Activated B cell treated with CpG ODN at 0.5 μM for 24 hours (primary cell): ENCODE results near the gene IPPK. TPM values are rescaled to one million over a fixed set of nuclear protein-coding genes. Genes with fewer than 3 reads are reported as not detected.

Experiments used
- ATAC-seq: fragments of 200-7000 bp; cut with Tn5 transposase; one replicate; pipeline ENCODE4 v1.10.0; 2021; ENCODE audit warnings: low read depth, mild to moderate bottlenecking, moderate library complexity
- CTCF ChIA-PET: fragments of 350-600 bp; sonication (Branson Sonifier 250); formaldehyde crosslinking; loops from one replicate; lab custom pipeline; 2021; ENCODE audit warnings: antibody characterized with exemption; lab: Charles Lee
- POLR2A ChIA-PET: fragments of 350-600 bp; sonication (Branson Sonifier 250); formaldehyde crosslinking; loops from one replicate; lab custom pipeline; 2021; ENCODE audit warnings: antibody characterized with exemption; lab: Charles Lee
- DNase-seq: peaks from one replicate; pipeline ENCODE4 v3.0.0; 2022
- H3K27ac Mint-ChIP-seq: one replicate; pipeline ENCODE4 v1.8.0; 2020; ENCODE audit warnings: mixed read lengths
- H3K27me3 Mint-ChIP-seq: one replicate; pipeline ENCODE4 v1.8.0; 2021; ENCODE audit warnings: mixed read lengths
- H3K36me3 Mint-ChIP-seq: one replicate; pipeline ENCODE4 v1.8.0; 2021; ENCODE audit warnings: low read depth, mixed read lengths
- H3K4me1 Mint-ChIP-seq: one replicate; pipeline ENCODE4 v1.8.0; 2021; ENCODE audit warnings: mixed read lengths
- H3K4me3 Mint-ChIP-seq: one replicate; pipeline ENCODE4 v1.8.0; 2020; ENCODE audit warnings: mild to moderate bottlenecking, mixed read lengths
- H3K9me3 Mint-ChIP-seq: one replicate; pipeline ENCODE4 v1.8.0; 2020; ENCODE audit warnings: mixed read lengths
- intact Hi-C: fragments of 100-400 bp; cut with micrococcal nuclease; formaldehyde crosslinking; loops from one replicate; pipeline ENCODE4 v1.15.1; 2024
- total RNA-seq: library from RNA; stranded (reverse); gene quantifications from 2 replicates; pipeline ENCODE4 v1.2.3, GENCODE V29; 2022
- TF ChIP-seq, protein P1 (sequence below): fragments of 200-600 bp; IDR thresholded peaks from one replicate; pipeline ENCODE4 v1.8.0; 2022; ENCODE audit warnings: antibody characterized with exemption, mild to moderate bottlenecking

The IPPK gene, protein sequence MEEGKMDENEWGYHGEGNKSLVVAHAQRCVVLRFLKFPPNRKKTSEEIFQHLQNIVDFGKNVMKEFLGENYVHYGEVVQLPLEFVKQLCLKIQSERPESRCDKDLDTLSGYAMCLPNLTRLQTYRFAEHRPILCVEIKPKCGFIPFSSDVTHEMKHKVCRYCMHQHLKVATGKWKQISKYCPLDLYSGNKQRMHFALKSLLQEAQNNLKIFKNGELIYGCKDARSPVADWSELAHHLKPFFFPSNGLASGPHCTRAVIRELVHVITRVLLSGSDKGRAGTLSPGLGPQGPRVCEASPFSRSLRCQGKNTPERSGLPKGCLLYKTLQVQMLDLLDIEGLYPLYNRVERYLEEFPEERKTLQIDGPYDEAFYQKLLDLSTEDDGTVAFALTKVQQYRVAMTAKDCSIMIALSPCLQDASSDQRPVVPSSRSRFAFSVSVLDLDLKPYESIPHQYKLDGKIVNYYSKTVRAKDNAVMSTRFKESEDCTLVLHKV
- 9.7 and 9.8 TPM in 2 replicates for total RNA-seq

DNA sequence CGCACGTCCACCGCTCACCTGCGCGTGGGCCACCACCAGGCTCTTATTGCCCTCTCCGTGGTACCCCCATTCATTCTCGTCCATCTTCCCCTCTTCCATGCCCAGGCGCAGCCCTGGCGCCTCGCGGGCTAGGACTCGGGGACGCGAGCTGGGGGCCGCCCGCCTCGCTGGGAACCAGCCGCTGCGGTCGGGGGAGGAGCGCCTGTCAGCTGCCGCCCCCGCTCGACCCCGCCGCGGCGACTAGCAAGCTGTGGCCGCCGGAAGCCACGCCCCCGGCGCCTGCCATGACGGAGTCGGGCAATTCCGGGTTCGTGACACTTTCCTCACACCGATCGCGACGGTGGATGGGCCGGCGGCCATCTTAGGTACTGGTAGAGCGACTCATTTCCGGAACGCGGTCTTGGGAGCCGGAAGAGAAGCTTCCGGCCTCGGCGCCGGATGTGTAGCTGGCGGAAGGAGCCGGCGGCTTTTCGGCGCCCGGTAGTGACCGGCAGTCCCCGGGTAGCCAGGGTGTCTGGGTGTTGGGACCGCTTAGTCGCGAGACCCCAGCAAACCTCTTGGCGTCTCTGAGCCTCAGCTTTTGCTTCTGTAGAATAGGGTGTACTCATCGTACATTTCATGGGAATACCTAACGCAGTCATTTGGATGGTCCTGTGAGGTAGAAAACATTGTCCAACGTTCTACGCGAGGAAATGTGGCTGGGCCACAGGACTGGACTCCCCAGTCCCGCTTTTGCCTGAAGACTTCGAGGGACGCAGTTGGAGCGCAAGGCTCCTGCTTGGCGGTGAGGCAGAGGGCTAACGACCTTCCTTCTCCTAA is at the start of gene IPPK:
Gene IPPK, minus strand, starts transcription at position 242 of the 819 bp plus-strand sequence. Its CDS starts 143 bp downstream, at position 99.
- peak; percentile 93 for ATAC-seq
- Mint-ChIP-seq H3K9me3 (no peaks in the 10 kb centered on the region), H3K4me3 (peak within 1 kb of the TSS; percentile 96), H3K27ac (peak within 1 kb of the TSS; percentile 94), H3K4me1 (peaks cover 25% of the 10 kb centered on the region), H3K27me3 (no peaks in the 10 kb centered on the region), H3K36me3 (peaks cover 11% of the 10 kb centered on the region)
- ChIA-PET POLR2A (interaction anchor here (0.8 to 1.9 kb wide), 9 partner anchors 59 to 897 kb away, joined by 3 to 24 read pairs (median 5); partner anchors contain the start of genes BICD2, CARD19, CENPP and FAM120AOS), CTCF (interaction anchor here (0.9 to 2.2 kb wide), 5 partner anchors 35 to 121 kb away, joined by 3 to 8 read pairs (median 4); no protein-coding TSS in a partner anchor)
- peak; percentile 94 for DNase-seq
- TF ChIP-seq, protein P1, sequence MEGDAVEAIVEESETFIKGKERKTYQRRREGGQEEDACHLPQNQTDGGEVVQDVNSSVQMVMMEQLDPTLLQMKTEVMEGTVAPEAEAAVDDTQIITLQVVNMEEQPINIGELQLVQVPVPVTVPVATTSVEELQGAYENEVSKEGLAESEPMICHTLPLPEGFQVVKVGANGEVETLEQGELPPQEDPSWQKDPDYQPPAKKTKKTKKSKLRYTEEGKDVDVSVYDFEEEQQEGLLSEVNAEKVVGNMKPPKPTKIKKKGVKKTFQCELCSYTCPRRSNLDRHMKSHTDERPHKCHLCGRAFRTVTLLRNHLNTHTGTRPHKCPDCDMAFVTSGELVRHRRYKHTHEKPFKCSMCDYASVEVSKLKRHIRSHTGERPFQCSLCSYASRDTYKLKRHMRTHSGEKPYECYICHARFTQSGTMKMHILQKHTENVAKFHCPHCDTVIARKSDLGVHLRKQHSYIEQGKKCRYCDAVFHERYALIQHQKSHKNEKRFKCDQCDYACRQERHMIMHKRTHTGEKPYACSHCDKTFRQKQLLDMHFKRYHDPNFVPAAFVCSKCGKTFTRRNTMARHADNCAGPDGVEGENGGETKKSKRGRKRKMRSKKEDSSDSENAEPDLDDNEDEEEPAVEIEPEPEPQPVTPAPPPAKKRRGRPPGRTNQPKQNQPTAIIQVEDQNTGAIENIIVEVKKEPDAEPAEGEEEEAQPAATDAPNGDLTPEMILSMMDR: no peak
- intact Hi-C loops: loop anchor here (1.0 to 5.0 kb wide), 7 partner anchors 32 to 555 kb away; partner anchors contain the start of genes CENPP, IARS1, NOL8 and SPTLC1

DNA sequence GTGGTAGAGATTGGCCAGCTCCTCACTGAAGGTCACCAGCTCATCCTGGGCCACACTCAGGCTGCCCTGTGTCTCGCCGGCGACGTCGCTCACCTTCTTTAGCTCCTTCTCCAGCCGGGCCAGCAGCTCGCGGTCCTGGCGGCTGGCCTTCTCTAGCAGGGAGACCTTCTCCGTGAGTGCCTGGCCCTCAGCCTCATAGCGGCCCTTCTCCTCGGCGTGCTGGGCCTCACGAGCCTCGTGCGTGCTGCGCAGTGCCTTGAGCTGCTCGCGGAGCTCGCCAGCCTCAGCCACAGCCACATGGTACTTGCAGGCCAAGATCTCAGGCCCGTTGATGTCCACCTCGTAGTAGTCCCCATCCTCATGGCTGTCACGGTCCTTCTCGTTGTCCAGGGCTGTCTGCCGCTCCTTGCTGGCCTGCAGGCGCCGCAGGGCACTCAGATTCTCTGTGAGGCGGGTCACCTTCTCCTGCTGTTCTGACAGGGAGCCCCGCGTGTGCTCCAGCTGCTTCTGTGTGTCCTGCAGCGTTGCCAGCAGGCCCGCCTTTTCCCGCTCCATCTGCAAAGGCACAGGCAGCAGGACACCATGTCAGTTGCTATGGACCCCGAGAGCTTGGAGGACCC is 49.2 kb upstream of the IPPK start:
- intact Hi-C loops: loop anchor here (5.0 kb wide), 1 partner anchor 158 kb away; the partner anchor contains the start of gene ZNF484
- DNase-seq (no peak), ATAC-seq (no peak)
- Mint-ChIP-seq H3K27ac (no peak overlapping the region), H3K27me3 (no peaks in the 10 kb centered on the region), H3K36me3 (peaks cover 88% of the 10 kb centered on the region), H3K4me3 (no peak overlapping the region), H3K4me1 (peaks cover 59% of the 10 kb centered on the region), H3K9me3 (no peaks in the 10 kb centered on the region)
- CTCF ChIA-PET: interaction anchor here (3.9 to 10.7 kb wide), 2 partner anchors 10 to 72 kb away, joined by 17 to 109 read pairs; no protein-coding TSS in a partner anchor
- POLR2A ChIA-PET: interaction anchor here (1.8 kb wide), 1 partner anchor 72 kb away, joined by 5 read pairs; no protein-coding TSS in a partner anchor
- TF ChIP-seq, protein P1: no peak

DNA sequence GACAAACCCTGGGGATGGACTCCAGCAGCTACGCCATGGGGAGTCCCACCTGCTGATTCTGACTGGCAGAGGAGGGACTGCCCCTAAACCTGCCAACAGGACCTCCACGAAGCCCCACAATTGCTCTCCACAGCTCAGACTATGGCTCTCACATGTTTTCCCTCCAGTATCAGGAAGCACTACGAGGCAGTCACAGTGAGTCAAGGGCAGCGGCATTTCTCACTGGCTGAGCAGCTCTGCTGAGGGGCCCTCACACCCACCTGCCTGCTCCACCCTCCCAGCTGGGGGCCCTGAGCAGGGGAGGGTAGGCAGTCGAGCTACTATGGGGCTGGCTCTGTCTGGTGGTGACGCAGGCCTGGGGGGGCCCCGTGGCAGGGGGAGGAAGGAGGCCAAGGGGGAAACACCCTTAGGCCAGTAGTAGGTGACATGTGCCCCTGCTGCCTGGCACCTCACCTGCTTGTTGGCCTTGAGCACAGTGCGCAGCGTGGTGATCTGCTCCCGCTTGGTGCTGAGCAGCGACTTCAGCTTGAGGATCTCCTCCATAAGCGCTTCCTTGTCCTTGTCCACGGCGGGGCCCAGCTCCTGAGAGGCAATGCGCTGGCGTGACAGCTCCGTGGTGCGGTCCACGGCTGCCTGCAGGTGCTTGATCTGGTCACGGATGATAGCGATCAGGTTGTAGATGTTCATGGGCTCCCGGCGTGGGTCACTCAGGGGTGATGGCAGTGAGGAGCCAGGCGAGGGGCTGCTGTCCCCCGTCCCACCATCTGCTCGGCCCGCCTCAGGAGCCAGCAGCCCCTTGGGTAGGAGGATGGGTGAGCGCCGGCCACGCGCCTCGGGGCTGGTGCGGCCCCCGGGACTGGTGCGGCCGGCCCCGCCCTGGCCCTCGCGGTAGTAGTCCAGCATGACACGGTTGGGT is 48.4 kb upstream of the IPPK start:
- Mint-ChIP-seq H3K36me3 (peaks cover 90% of the 10 kb centered on the region), H3K27ac (no peak overlapping the region)

More for the DNA sequence above, 48.4 kb upstream of the IPPK start:
- TF ChIP-seq, protein P1: no peak
- DNase-seq (no peak), ATAC-seq (no peak)
- H3K4me3 Mint-ChIP-seq: no peak overlapping the region
- intact Hi-C loops: loop anchor here (5.0 kb wide), 1 partner anchor 159 kb away; the partner anchor contains the start of gene ZNF484
- ChIA-PET CTCF (interaction anchor here (0.6 to 10.7 kb wide), 5 partner anchors 11 to 346 kb away, joined by 3 to 109 read pairs (median 4); no protein-coding TSS in a partner anchor), POLR2A (interaction anchor here (0.9 to 1.8 kb wide), 2 partner anchors 45 to 72 kb away, joined by 3 to 5 read pairs; no protein-coding TSS in a partner anchor)
- no peaks in the 10 kb centered on the region for H3K27me3 Mint-ChIP-seq
- H3K9me3 Mint-ChIP-seq: no peaks in the 10 kb centered on the region
- peaks cover 53% of the 10 kb centered on the region for H3K4me1 Mint-ChIP-seq
